ENCODE measurements around the gene OR5K4.
"Not testable (repeated sequence)": the region's sequence is repeated elsewhere in the genome, so short reads cannot be mapped to it uniquely, and the experiment has no call there.

The OR5K4 gene

DNA sequence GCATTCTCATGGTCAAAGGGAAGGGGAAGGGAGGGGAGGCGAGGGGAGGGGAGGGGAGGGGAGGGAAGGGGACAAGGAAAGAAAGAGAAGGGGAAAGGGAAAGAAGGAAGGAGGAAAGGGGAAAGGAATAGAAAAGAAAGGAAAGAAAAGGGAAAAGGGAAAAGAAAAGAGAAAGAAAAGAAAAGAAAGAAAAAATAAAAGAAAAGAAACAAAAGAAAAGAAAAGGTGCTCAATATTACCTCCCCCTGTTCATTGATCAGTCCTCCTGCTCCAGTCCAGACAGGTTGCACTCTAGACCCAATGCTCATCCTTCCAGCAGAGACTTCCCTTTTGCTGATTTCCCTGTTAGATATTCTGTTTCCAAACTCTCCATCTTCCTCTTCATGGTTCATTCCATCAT is 18.8 kb downstream of the OR5K4 start:
- Histone ChIP-seq H3K9ac (ENCODE audit: low read depth, low read length) (no peak overlapping the region), H3K9me3 (ENCODE audit: insufficient read depth, low read depth, low read length) (no peaks in the 10 kb centered on the region), H3K27me3 (ENCODE audit: insufficient read depth, low read length) (no peaks in the 10 kb centered on the region), H3K4me1 (ENCODE audit: insufficient read depth, low read length) (no peaks in the 10 kb centered on the region), H3K36me3 (ENCODE audit: insufficient read depth, low read length) (no peaks in the 10 kb centered on the region), H3K4me3 (ENCODE audit: low read length) (no peak overlapping the region), H3K27ac (ENCODE audit: low read depth, low read length) (no peak overlapping the region)
- no CpG with 5 or more reads among the region's 1 CpG for WGBS

DNA sequence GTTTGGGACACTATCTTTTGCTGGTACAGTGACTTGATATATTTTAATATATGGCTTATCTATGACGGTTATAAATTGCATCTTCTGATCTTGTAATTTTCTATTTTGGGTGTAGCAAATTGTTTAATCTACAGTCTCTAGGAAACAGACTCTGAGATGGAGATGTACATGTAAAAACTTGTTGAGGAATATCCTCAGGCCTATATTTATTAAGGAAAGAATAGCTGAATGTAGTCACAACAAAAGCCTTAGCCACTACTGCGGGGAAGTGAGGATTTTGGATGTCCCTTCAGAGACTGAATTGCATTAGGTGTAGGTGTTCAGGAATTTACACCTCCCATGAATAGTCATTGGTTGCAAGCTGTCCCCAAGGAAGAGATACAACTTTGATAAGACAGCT is 23.0 kb downstream of the OR5K4 start:
- Histone ChIP-seq H3K4me3 (ENCODE audit: low read length) (no peak overlapping the region), H3K27me3 (ENCODE audit: insufficient read depth, low read length) (no peaks in the 10 kb centered on the region), H3K4me1 (ENCODE audit: insufficient read depth, low read length) (no peaks in the 10 kb centered on the region), H3K9ac (ENCODE audit: low read depth, low read length) (no peak overlapping the region), H3K27ac (ENCODE audit: low read depth, low read length) (no peak overlapping the region), H3K36me3 (ENCODE audit: insufficient read depth, low read length) (no peaks in the 10 kb centered on the region), H3K9me3 (ENCODE audit: insufficient read depth, low read depth, low read length) (no peaks in the 10 kb centered on the region)
- WGBS = 83% methylated on average over 2 of the region's 2 CpGs

DNA sequence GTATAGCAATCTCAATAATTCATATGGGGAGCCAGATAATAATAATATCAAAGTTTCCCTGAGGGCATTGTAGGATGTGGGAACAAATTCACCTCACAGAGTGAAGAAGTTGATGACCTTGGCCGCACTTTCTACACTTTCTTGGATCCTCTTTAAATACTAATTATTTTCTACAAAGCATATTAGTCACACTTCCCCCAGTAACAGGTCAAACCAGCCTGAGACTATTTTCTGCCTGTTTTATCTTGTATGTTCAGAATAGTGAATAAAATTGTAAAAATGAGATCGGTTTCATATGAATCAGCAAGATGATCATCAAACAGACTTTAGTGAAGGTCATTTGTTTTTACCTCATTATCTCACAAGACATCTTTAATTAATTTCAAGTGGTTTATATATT is 34.5 kb downstream of the OR5K4 start:
- H3K9me3 ChIP-seq (ENCODE audit: insufficient read depth, low read depth, low read length) = no peaks in the 10 kb centered on the region
- no peak overlapping the region for H3K9ac ChIP-seq (ENCODE audit: low read depth, low read length)
- WGBS = 94% methylated on average over 2 of the region's 2 CpGs
- no peak overlapping the region for H3K4me3 ChIP-seq (ENCODE audit: low read length)
- H3K4me1 ChIP-seq (ENCODE audit: insufficient read depth, low read length) = no peaks in the 10 kb centered on the region
- no peaks in the 10 kb centered on the region for H3K27me3 ChIP-seq (ENCODE audit: insufficient read depth, low read length)
- H3K36me3 ChIP-seq (ENCODE audit: insufficient read depth, low read length) = no peaks in the 10 kb centered on the region
- no peak overlapping the region for H3K27ac ChIP-seq (ENCODE audit: low read depth, low read length)

- Histone ChIP-seq H3K9me3 (ENCODE audit: insufficient read depth, low read depth, low read length) (no peaks in the 10 kb centered on the region), H3K4me3 (ENCODE audit: low read length) (no peak within 1 kb of the TSS), H3K4me1 (ENCODE audit: insufficient read depth, low read length) (no peaks in the 10 kb centered on the region), H3K27me3 (ENCODE audit: insufficient read depth, low read length) (no peaks in the 10 kb centered on the region), H3K27ac (ENCODE audit: low read depth, low read length) (no peak within 1 kb of the TSS), H3K36me3 (ENCODE audit: insufficient read depth, low read length) (no peaks in the 10 kb centered on the region), H3K9ac (ENCODE audit: low read depth, low read length) (no peak within 1 kb of the TSS)
These were observed 36.7 kb downstream of the OR5K4 start, which contains the start of gene OR5K3 for GRCh38 chr3:98390366-98390765. OR5K3 (plus strand) TSS chr3:98390666; CDS start chr3:98390666, 0 bp downstream.

- Histone ChIP-seq H3K9ac (ENCODE audit: low read depth, low read length) (no peak overlapping the region), H3K4me1 (ENCODE audit: insufficient read depth, low read length) (0 out of 2 replicates have a peak, but pooled peaks cover 3% of the 10 kb centered on the region), H3K27ac (ENCODE audit: low read depth, low read length) (no peak overlapping the region), H3K9me3 (ENCODE audit: insufficient read depth, low read depth, low read length) (peaks cover 28% of the 10 kb centered on the region), H3K36me3 (ENCODE audit: insufficient read depth, low read length) (no peaks in the 10 kb centered on the region), H3K4me3 (ENCODE audit: low read length) (no peak overlapping the region), H3K27me3 (ENCODE audit: insufficient read depth, low read length) (no peaks in the 10 kb centered on the region)
These were observed 41.4 kb downstream of the OR5K4 start for GRCh38 chr3:98395101-98395500.

- H3K9me3 ChIP-seq (ENCODE audit: insufficient read depth, low read depth, low read length) = peaks cover 31% of the 10 kb centered on the region
- H3K4me3 ChIP-seq (ENCODE audit: low read length); H3K36me3 ChIP-seq (ENCODE audit: insufficient read depth, low read length); H3K9ac ChIP-seq (ENCODE audit: low read depth, low read length); H3K27me3 ChIP-seq (ENCODE audit: insufficient read depth, low read length); H3K4me1 ChIP-seq (ENCODE audit: insufficient read depth, low read length): not testable (repeated sequence)
- 75% methylated on average over 4 of the region's 4 CpGs for WGBS
- 0 out of 2 replicates have a peak overlapping the region, but pooled peaks have one; percentile 30 for H3K27ac ChIP-seq (ENCODE audit: low read depth, low read length)
These were observed 42.8 kb downstream of the OR5K4 start for GRCh38 chr3:98396482-98396881.

GRCh38 chr3:98398513-98398912 is 44.9 kb downstream of the OR5K4 start:
- Histone ChIP-seq H3K9ac (ENCODE audit: low read depth, low read length) (no peak overlapping the region), H3K27me3 (ENCODE audit: insufficient read depth, low read length) (no peaks in the 10 kb centered on the region), H3K4me3 (ENCODE audit: low read length) (no peak overlapping the region), H3K4me1 (ENCODE audit: insufficient read depth, low read length) (0 out of 2 replicates have a peak, but pooled peaks cover 3% of the 10 kb centered on the region), H3K9me3 (ENCODE audit: insufficient read depth, low read depth, low read length) (peaks cover 51% of the 10 kb centered on the region), H3K27ac (ENCODE audit: low read depth, low read length) (no peak overlapping the region), H3K36me3 (ENCODE audit: insufficient read depth, low read length) (no peaks in the 10 kb centered on the region)

DNA sequence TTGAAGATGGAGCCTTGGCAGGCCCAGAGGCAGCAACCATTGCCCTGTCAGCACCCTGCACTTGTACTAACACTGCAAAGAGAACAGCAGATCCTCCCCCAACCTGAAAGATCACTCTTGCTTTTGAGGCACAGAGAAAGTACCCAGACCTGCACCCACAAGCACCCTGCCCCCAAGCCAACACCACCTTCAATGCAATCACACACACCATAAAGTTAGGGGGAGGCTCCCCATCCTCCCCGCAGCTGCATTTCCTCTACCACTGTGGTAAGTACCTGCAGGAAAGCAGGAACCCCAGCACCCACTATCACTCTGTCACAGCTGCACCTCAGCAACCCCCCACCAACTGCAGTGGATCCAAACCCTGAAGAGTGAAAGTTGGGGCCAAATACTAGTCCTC is 48.9 kb downstream of the OR5K4 start:
- no peaks in the 10 kb centered on the region for H3K4me1 ChIP-seq (ENCODE audit: insufficient read depth, low read length)
- H3K9me3 ChIP-seq (ENCODE audit: insufficient read depth, low read depth, low read length) = peaks cover 67% of the 10 kb centered on the region
- H3K27me3 ChIP-seq (ENCODE audit: insufficient read depth, low read length) = no peaks in the 10 kb centered on the region
- no peak overlapping the region for H3K4me3 ChIP-seq (ENCODE audit: low read length)
- no peak overlapping the region for H3K27ac ChIP-seq (ENCODE audit: low read depth, low read length)
- WGBS = 100% methylated on average over 1 of the region's 1 CpG
- H3K36me3 ChIP-seq (ENCODE audit: insufficient read depth, low read length) = no peaks in the 10 kb centered on the region
- no peak overlapping the region for H3K9ac ChIP-seq (ENCODE audit: low read depth, low read length)

DNA sequence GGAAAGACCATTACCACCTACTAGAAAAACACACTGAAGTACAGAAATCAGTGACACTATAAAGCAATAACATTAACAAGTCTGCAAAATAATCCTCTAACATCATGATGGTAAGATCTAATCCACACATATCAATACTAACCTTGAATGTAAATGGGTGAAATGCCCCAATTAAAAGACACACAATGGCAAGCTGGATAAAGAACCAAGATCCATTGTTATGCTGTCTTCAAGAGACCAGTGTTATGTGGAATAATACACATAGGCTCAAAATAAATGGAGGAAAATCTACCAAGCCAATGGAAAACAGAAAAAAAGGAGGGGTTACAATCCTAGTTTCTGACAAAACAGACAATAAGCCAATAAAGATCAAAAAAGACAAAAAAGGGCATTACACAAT is 50.4 kb downstream of the OR5K4 start:
- Histone ChIP-seq H3K27me3 (ENCODE audit: insufficient read depth, low read length) (no peaks in the 10 kb centered on the region), H3K36me3 (ENCODE audit: insufficient read depth, low read length) (no peaks in the 10 kb centered on the region), H3K9me3 (ENCODE audit: insufficient read depth, low read depth, low read length) (peaks cover 53% of the 10 kb centered on the region), H3K9ac (ENCODE audit: low read depth, low read length) (no peak overlapping the region), H3K4me1 (ENCODE audit: insufficient read depth, low read length) (no peaks in the 10 kb centered on the region), H3K4me3 (ENCODE audit: low read length) (no peak overlapping the region), H3K27ac (ENCODE audit: low read depth, low read length) (no peak overlapping the region)

Data from HUES64 (cell line).